HEK293 (cell line): ENCODE measurements around the gene CACNA2D3.

Experiments used
- FEZF1 ChIP-seq: fragments of 450-650 bp; formaldehyde crosslinking; IDR thresholded peaks from 2 replicates; pipeline ENCODE4 v1.5.1; 2016; ENCODE audit warnings: missing biosample characterization, missing genetic modification characterization
- GLI2 ChIP-seq: fragments of 450-650 bp; formaldehyde crosslinking; IDR thresholded peaks from 2 replicates; pipeline ENCODE4; 2017; ENCODE audit warnings: missing biosample characterization, missing genetic modification characterization, low read depth, borderline replicate concordance
- ZFP41 ChIP-seq: fragments of 450-650 bp; formaldehyde crosslinking; IDR thresholded peaks from 2 replicates; pipeline ENCODE4 v1.5.1; 2016; ENCODE audit warnings: missing biosample characterization, missing genetic modification characterization, borderline replicate concordance
- ZNF169 ChIP-seq: fragments of 450-650 bp; formaldehyde crosslinking; IDR thresholded peaks from 2 replicates; pipeline ENCODE4 v1.5.1; 2016; ENCODE audit warnings: missing biosample characterization, missing genetic modification characterization
- ZNF2 ChIP-seq: fragments of 450-650 bp; formaldehyde crosslinking; IDR thresholded peaks from 2 replicates; pipeline ENCODE4 v1.5.1; 2016; ENCODE audit warnings: missing biosample characterization, missing genetic modification characterization
- ZNF785 ChIP-seq: fragments of 450-650 bp; formaldehyde crosslinking; IDR thresholded peaks from 2 replicates; pipeline ENCODE4 v1.5.1; 2016; ENCODE audit warnings: missing biosample characterization, missing genetic modification characterization
- TF ChIP-seq, protein P1 (sequence below): fragments of 450-650 bp; formaldehyde crosslinking; IDR thresholded peaks from 2 replicates; pipeline ENCODE4 v1.5.1; 2016; ENCODE audit warnings: missing biosample characterization, missing genetic modification characterization
- TF ChIP-seq, protein P2 (sequence below): sonication (generic); formaldehyde crosslinking; IDR thresholded peaks from 2 replicates; pipeline ENCODE4 v1.8.1; 2022; ENCODE audit warnings: mild to moderate bottlenecking, moderate library complexity, missing genetic modification reagents

DNA sequence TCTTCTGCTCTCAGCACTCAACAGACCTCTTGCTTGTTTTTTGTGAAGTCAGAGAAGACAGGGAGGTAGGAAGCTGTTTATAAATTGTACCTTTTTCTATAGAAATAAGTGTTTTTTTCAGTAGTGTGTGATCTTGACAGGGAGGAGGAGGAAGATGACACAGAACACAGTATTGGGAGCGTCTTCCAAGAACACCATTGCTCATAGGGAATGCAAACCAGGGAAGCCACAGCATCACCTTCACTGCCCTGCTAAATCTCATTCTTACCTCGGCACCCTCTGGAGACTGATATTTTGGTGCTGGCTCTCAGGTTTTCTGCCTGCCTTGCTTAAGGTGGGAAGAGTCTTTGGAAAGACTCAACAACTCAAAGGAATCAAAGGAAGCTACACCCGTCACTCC lies 636.1 kb downstream of the CACNA2D3 start:
- TF ChIP-seq, protein P1, sequence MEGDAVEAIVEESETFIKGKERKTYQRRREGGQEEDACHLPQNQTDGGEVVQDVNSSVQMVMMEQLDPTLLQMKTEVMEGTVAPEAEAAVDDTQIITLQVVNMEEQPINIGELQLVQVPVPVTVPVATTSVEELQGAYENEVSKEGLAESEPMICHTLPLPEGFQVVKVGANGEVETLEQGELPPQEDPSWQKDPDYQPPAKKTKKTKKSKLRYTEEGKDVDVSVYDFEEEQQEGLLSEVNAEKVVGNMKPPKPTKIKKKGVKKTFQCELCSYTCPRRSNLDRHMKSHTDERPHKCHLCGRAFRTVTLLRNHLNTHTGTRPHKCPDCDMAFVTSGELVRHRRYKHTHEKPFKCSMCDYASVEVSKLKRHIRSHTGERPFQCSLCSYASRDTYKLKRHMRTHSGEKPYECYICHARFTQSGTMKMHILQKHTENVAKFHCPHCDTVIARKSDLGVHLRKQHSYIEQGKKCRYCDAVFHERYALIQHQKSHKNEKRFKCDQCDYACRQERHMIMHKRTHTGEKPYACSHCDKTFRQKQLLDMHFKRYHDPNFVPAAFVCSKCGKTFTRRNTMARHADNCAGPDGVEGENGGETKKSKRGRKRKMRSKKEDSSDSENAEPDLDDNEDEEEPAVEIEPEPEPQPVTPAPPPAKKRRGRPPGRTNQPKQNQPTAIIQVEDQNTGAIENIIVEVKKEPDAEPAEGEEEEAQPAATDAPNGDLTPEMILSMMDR (tag by site-specific recombination): no peak
- TF ChIP-seq, protein P2, sequence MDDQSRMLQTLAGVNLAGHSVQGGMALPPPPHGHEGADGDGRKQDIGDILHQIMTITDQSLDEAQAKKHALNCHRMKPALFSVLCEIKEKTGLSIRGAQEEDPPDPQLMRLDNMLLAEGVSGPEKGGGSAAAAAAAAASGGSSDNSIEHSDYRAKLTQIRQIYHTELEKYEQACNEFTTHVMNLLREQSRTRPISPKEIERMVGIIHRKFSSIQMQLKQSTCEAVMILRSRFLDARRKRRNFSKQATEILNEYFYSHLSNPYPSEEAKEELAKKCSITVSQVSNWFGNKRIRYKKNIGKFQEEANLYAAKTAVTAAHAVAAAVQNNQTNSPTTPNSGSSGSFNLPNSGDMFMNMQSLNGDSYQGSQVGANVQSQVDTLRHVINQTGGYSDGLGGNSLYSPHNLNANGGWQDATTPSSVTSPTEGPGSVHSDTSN (CRISPR knock-in tag): no peak
- TF ChIP-seq GLI2 (no peak), FEZF1 (no peak), ZNF785 (tag by site-specific recombination) (no peak), ZNF2 (no peak), ZNF169 (tag by site-specific recombination) (no peak), ZFP41 (no peak)
